ENCODE results near the gene AUTS2. TPM values are rescaled to one million over a fixed set of nuclear protein-coding genes. Genes with fewer than 3 reads are reported as not detected.

Gene AUTS2
- total and polyA plus RNA-seq, 2 of the 8 experiments (the other 6 are each of a cell fraction or from before 2014, with no cell fraction given): 25.9 to 101 TPM

DNA sequence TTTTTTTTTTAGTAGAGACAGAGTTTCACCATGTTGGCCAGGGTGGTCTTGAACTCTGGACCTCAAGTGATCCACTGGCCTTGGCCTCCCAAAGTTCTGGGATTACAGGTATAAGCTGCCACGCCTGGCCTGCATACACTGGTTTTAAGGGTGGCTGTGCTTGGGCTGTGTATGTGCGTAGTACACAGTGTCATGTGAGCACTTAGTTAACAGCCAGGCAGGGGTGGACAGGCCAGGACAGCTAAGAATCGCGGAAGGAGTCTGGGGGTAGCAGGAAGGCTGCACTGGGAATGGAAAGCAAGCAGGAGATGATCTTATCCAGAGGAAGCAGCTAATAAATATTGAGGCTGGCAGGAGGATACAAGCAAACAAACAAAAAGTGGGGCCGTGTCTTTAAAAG lies 1153.6 kb downstream of the AUTS2 start:
- no peak overlapping the region for H2BK15ac ChIP-seq (ENCODE audit: low read length)
- no peaks in the 10 kb centered on the region; the same call in 1 of the 2 replicates for H3K23me2 ChIP-seq (ENCODE audit: low read depth, low read length)
- H3K23ac ChIP-seq (ENCODE audit: insufficient read length): no peak overlapping the region
- H2AK5ac ChIP-seq (ENCODE audit: low read depth, low read length): no peak overlapping the region
- peaks cover 37% of the 10 kb centered on the region for H3K79me1 ChIP-seq (ENCODE audit: low read depth, low read length)
- H3K9ac ChIP-seq (replicated peaks in 1 of 4; ENCODE audit: extremely low read depth in 1 of 4, low read depth in 3 of 4, low read length in 3 of 4): no peak overlapping the region
- H3K9me3 ChIP-seq (ENCODE audit: insufficient read depth in 2 of 2, low read depth in 1 of 2, low read length in 1 of 2): no peaks in the 10 kb centered on the region
- H2BK12ac ChIP-seq (ENCODE audit: low read depth, low read length): no peak overlapping the region
- peaks cover 1 to 12% (median 8%) of the 10 kb centered on the region in 4 experiments; a peak in 6 of 7 replicates for H3K4me1 ChIP-seq (replicated peaks in 1 of 4; ENCODE audit: control insufficient read depth in 3 of 4, insufficient read depth in 4 of 4, low read length in 3 of 4)
- DNase-seq (ENCODE audit: low read depth in 1 of 2, low spot score in 2 of 2) (peak in 1 of 2 experiments; percentile 41), FAIRE-seq (no peak)
- peaks cover 35 to 45% of the 10 kb centered on the region in 2 experiments for H4K20me1 ChIP-seq (replicated peaks in 1 of 2; ENCODE audit: control insufficient read depth in 1 of 2, insufficient read depth in 2 of 2, low read length in 2 of 2)
- H4K91ac ChIP-seq (replicated peaks; ENCODE audit: insufficient read length, low read length): no peak overlapping the region
- ChIA-PET CTCF (ENCODE audit: partially characterized antibody) (interaction anchor here (3.0 kb wide), 1 partner anchor 35 kb away, joined by 10 read pairs; no protein-coding TSS in a partner anchor), POLR2A (ENCODE audit: partially characterized antibody) (interaction anchor here (0.7 to 1.4 kb wide), 4 partner anchors 9 to 47 kb away, joined by 3 to 4 read pairs (median 3); no protein-coding TSS in a partner anchor)
- no peak overlapping the region for H3K27ac ChIP-seq (ENCODE audit: low read depth, low read length)
- no peak overlapping the region for H2BK5ac ChIP-seq (ENCODE audit: low read depth, low read length)
- WGBS, 2 experiments (ENCODE audit: extremely low coverage in 1 of 2, insufficient coverage in 1 of 2, insufficient read length in 1 of 2, insufficient replicate concordance in 2 of 2, low coverage in 1 of 2, low lambda C conversion rate in 2 of 2, missing lambda C conversion rate in 1 of 2): 75% methylated on average over 5 of the region's 5 CpGs; no CpG with 5 or more reads in 1 of the 2 experiments
- no peaks in the 10 kb centered on the region for H3K27me3 ChIP-seq (replicated peaks in 1 of 4; ENCODE audit: control insufficient read depth in 3 of 4, extremely low read depth in 1 of 4, insufficient read depth in 3 of 4, low read length in 3 of 4)
- no peak overlapping the region for H3K4me2 ChIP-seq (ENCODE audit: insufficient read depth in 1 of 2, low read depth in 2 of 2, low read length in 2 of 2)
- no peak overlapping the region for H3K56ac ChIP-seq (replicated peaks; ENCODE audit: insufficient read length, low read depth, low read length)
- no peak overlapping the region for H4K5ac ChIP-seq (ENCODE audit: insufficient read length, low read depth, low read length)
- no peak overlapping the region for H2BK120ac ChIP-seq (replicated peaks; ENCODE audit: low read depth, low read length)
- H3K14ac ChIP-seq (ENCODE audit: insufficient read length): no peak overlapping the region
- H3K79me2 ChIP-seq (ENCODE audit: control insufficient read depth in 1 of 2, insufficient read depth in 2 of 2, low read length in 2 of 2): peaks cover 17 to 95% of the 10 kb centered on the region in 2 experiments
- no peak overlapping the region for H3K4ac ChIP-seq (replicated peaks; ENCODE audit: insufficient read length, low read depth, low read length)
- H2BK20ac ChIP-seq (ENCODE audit: low read length): no peak overlapping the region
- H4K8ac ChIP-seq (ENCODE audit: extremely low read depth, insufficient read depth, low read length): no peak overlapping the region
- H2AFZ ChIP-seq (ENCODE audit: low read length): no peak overlapping the region
- no peak overlapping the region for H3K4me3 ChIP-seq (ENCODE audit: extremely low read depth in 1 of 4, insufficient read depth in 2 of 4, low read depth in 3 of 4, low read length in 4 of 4)
- H3K36me3 ChIP-seq (ENCODE audit: control insufficient read depth in 2 of 4, insufficient read depth in 4 of 4, low read length in 3 of 4): peaks cover 0 to 4% (median 0%) of the 10 kb centered on the region in 4 experiments; a peak in 3 of 8 replicates
- H3K18ac ChIP-seq (ENCODE audit: extremely low read depth, low read length): no peak overlapping the region
- TF ChIP-seq, protein P1, sequence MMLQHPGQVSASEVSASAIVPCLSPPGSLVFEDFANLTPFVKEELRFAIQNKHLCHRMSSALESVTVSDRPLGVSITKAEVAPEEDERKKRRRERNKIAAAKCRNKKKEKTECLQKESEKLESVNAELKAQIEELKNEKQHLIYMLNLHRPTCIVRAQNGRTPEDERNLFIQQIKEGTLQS (IDR thresholded peaks at IDR 0.05; ENCODE audit: insufficient read depth, low read depth, low read length): no peak
- no peak for TF ChIP-seq RFX5 (IDR thresholded peaks at IDR 0.05; ENCODE audit: borderline replicate concordance, low read depth, low read length)
- no peak for TF ChIP-seq SAP30 (IDR thresholded peaks at IDR 0.05; ENCODE audit: insufficient read depth, insufficient replicate concordance, low read length)
- no peak for TF ChIP-seq SIN3A (conservative IDR thresholded peaks at IDR 0.05 in 1 of 2, IDR thresholded peaks at IDR 0.05 in 1 of 2; ENCODE audit: low read depth in 1 of 2, low read length in 2 of 2)
- TF ChIP-seq BACH1 (IDR thresholded peaks at IDR 0.05; ENCODE audit: low read length): no peak
- TF ChIP-seq, protein P2, sequence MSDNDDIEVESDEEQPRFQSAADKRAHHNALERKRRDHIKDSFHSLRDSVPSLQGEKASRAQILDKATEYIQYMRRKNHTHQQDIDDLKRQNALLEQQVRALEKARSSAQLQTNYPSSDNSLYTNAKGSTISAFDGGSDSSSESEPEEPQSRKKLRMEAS (IDR thresholded peaks at IDR 0.05): no peak
- TF ChIP-seq POLR2AphosphoS5 (IDR thresholded peaks at IDR 0.05; ENCODE audit: low read depth, low read length): no peak
- TF ChIP-seq RAD21 (IDR thresholded peaks at IDR 0.05 in 1 of 2, conservative IDR thresholded peaks at IDR 0.05 in 1 of 2; ENCODE audit: low read depth in 2 of 2, low read length in 2 of 2): no peak
- TF ChIP-seq GTF2F1 (IDR thresholded peaks at IDR 0.05; ENCODE audit: borderline replicate concordance, low read depth, low read length): no peak
- TF ChIP-seq CBX5 (IDR thresholded peaks at IDR 0.05; ENCODE audit: low read depth, low read length): no peak
- no peak for TF ChIP-seq TAF1 (IDR thresholded peaks at IDR 0.05; ENCODE audit: low read depth, low read length)
- no peak for TF ChIP-seq TEAD4 (IDR thresholded peaks at IDR 0.05; ENCODE audit: low read depth, low read length)
